GM23338 (cell line): Measurements from ENCODE around the gene VSIG10L.

Experiments used
- CREB1 ChIP-seq: fragments of 250-450 bp; sonication (Bioruptor Pico); IDR thresholded peaks from 2 replicates; pipeline ENCODE4 v1.5.0; 2020; ENCODE audit warnings: low read depth, mild to moderate bottlenecking, moderate library complexity
- EZH2 ChIP-seq: fragments of 200-600 bp; sonication (generic); IDR thresholded peaks from one replicate; pipeline ENCODE4 v1.8.0; 2017; ENCODE audit warnings: antibody characterized with exemption, mild to moderate bottlenecking, low read depth; ENCODE audit not compliant: unreplicated experiment
- EZH2phosphoT487 ChIP-seq: fragments of 200-600 bp; sonication (generic); IDR thresholded peaks from one replicate; pipeline ENCODE4 v1.8.1; 2018; ENCODE audit warnings: antibody characterized with exemption; ENCODE audit not compliant: unreplicated experiment
- JUNB ChIP-seq: IDR thresholded peaks from one replicate; pipeline ENCODE4 v1.6.1; 2016; ENCODE audit warnings: antibody characterized with exemption; ENCODE audit not compliant: unreplicated experiment
- POLR2AphosphoS5 ChIP-seq: IDR thresholded peaks from 2 replicates; pipeline ENCODE4 v1.6.1; 2016; ENCODE audit warnings: antibody characterized with exemption, low read depth
- ZNF114 ChIP-seq: fragments of 250-450 bp; sonication (Bioruptor Pico); IDR thresholded peaks from 2 replicates; pipeline ENCODE4 v1.5.0; 2020; ENCODE audit warnings: mild to moderate bottlenecking, moderate library complexity
- ZNF462 ChIP-seq: fragments of 250-450 bp; sonication (Bioruptor Pico); IDR thresholded peaks from 2 replicates; pipeline ENCODE4 v1.5.0; 2020; ENCODE audit warnings: mild to moderate bottlenecking, moderate library complexity
- TF ChIP-seq, protein P1 (sequence below): IDR thresholded peaks from one replicate; pipeline ENCODE4 v1.6.1; 2018; ENCODE audit warnings: antibody characterized with exemption; ENCODE audit not compliant: unreplicated experiment
- TF ChIP-seq, protein P2 (sequence below), 2 experiments: fragments of 200-600 bp in 1 of 2; sonication (generic) in 1 of 2; conservative IDR thresholded peaks; 2 replicates each; pipeline versions ENCODE4 v1.5.1 to v1.6.1; 2016 to 2017; ENCODE audit warnings: antibody characterized with exemption in 2 of 2, low read depth in 2 of 2, mild to moderate bottlenecking in 2 of 2, moderate library complexity in 1 of 2

DNA sequence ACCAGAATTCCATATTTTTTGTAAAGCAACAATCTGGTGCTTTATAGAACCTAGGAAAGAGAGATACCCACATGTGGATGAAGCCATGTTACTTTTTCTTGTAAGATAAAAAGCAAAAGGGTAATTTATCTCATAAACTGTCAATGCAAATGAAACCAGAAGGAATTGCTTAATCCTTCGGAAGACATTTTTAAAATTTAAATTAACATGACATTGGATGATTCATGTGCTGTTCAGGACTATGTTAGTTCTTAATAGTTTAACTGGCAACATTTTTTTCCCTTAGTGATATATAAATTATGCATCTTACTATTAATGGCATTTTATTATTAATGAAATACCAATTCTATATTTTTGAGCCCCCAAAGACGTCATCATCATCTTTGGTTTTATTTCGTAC is 56.3 kb downstream of the VSIG10L start:
- TF ChIP-seq, protein P1, sequence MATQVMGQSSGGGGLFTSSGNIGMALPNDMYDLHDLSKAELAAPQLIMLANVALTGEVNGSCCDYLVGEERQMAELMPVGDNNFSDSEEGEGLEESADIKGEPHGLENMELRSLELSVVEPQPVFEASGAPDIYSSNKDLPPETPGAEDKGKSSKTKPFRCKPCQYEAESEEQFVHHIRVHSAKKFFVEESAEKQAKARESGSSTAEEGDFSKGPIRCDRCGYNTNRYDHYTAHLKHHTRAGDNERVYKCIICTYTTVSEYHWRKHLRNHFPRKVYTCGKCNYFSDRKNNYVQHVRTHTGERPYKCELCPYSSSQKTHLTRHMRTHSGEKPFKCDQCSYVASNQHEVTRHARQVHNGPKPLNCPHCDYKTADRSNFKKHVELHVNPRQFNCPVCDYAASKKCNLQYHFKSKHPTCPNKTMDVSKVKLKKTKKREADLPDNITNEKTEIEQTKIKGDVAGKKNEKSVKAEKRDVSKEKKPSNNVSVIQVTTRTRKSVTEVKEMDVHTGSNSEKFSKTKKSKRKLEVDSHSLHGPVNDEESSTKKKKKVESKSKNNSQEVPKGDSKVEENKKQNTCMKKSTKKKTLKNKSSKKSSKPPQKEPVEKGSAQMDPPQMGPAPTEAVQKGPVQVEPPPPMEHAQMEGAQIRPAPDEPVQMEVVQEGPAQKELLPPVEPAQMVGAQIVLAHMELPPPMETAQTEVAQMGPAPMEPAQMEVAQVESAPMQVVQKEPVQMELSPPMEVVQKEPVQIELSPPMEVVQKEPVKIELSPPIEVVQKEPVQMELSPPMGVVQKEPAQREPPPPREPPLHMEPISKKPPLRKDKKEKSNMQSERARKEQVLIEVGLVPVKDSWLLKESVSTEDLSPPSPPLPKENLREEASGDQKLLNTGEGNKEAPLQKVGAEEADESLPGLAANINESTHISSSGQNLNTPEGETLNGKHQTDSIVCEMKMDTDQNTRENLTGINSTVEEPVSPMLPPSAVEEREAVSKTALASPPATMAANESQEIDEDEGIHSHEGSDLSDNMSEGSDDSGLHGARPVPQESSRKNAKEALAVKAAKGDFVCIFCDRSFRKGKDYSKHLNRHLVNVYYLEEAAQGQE: no peak
- TF ChIP-seq, protein P2, sequence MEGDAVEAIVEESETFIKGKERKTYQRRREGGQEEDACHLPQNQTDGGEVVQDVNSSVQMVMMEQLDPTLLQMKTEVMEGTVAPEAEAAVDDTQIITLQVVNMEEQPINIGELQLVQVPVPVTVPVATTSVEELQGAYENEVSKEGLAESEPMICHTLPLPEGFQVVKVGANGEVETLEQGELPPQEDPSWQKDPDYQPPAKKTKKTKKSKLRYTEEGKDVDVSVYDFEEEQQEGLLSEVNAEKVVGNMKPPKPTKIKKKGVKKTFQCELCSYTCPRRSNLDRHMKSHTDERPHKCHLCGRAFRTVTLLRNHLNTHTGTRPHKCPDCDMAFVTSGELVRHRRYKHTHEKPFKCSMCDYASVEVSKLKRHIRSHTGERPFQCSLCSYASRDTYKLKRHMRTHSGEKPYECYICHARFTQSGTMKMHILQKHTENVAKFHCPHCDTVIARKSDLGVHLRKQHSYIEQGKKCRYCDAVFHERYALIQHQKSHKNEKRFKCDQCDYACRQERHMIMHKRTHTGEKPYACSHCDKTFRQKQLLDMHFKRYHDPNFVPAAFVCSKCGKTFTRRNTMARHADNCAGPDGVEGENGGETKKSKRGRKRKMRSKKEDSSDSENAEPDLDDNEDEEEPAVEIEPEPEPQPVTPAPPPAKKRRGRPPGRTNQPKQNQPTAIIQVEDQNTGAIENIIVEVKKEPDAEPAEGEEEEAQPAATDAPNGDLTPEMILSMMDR (conservative IDR thresholded peaks at IDR 0.05; ENCODE audit: low read depth in 2 of 2): no peak
- TF ChIP-seq ZNF462 (CRISPR knock-in tag): no peak
- no peak for TF ChIP-seq EZH2
- no peak for TF ChIP-seq ZNF114 (CRISPR knock-in tag)
- no peak for TF ChIP-seq POLR2AphosphoS5
- TF ChIP-seq JUNB: no peak
- TF ChIP-seq EZH2phosphoT487: no peak
- no peak for TF ChIP-seq CREB1 (CRISPR knock-in tag)
